ENCODE results near the gene THBS2. TPM values are rescaled to one million over a fixed set of nuclear protein-coding genes. Genes with fewer than 3 reads are reported as not detected.

The THBS2 gene
- polyA plus RNA-seq, 4 donors: 0.45 to 7.9 (median 2.8) TPM

GRCh38 chr6:169167581-169168301 lies 85.9 kb downstream of the THBS2 start:
- FAIRE-seq (no peak), DNase-seq (no peak)
- no peaks in the 10 kb centered on the region for H3K27me3 ChIP-seq (ENCODE audit: control insufficient read depth in 3 of 3, insufficient read depth in 3 of 3, low read length in 3 of 3)
- H3K9me3 ChIP-seq (ENCODE audit: control insufficient read depth in 2 of 2, insufficient read depth in 1 of 2, low read depth in 1 of 2, low read length in 1 of 2): peaks cover 0 to 4% of the 10 kb centered on the region in 2 donors
- H3K27ac ChIP-seq (ENCODE audit: low read depth in 1 of 3, low read length in 2 of 3): no peak overlapping the region
- H3K4me1 ChIP-seq (ENCODE audit: control insufficient read depth in 3 of 3, insufficient read depth in 2 of 3, low read depth in 1 of 3, low read length in 2 of 3): no peaks in the 10 kb centered on the region
- no peak overlapping the region for H3K4me3 ChIP-seq (ENCODE audit: low read depth in 1 of 3, low read length in 3 of 3)
- no peaks in the 10 kb centered on the region for H3K36me3 ChIP-seq (ENCODE audit: control insufficient read depth in 3 of 3, insufficient read depth in 2 of 3, low read depth in 1 of 3, low read length in 3 of 3)
- 87 to 91% (median 89%) methylated on average over 36 to 37 of the region's 37 CpGs for WGBS, 3 donors

GRCh38 chr6:169166896-169167580 lies 86.6 kb downstream of the THBS2 start:
- DNase-seq (no peak), FAIRE-seq (no peak)
- Histone ChIP-seq H3K4me1 (ENCODE audit: control insufficient read depth in 3 of 3, insufficient read depth in 2 of 3, low read depth in 1 of 3, low read length in 2 of 3) (no peaks in the 10 kb centered on the region), H3K9me3 (ENCODE audit: control insufficient read depth in 2 of 2, insufficient read depth in 1 of 2, low read depth in 1 of 2, low read length in 1 of 2) (peaks cover 0 to 4% of the 10 kb centered on the region in 2 donors), H3K4me3 (ENCODE audit: low read depth in 1 of 3, low read length in 3 of 3) (no peak overlapping the region), H3K27me3 (ENCODE audit: control insufficient read depth in 3 of 3, insufficient read depth in 3 of 3, low read length in 3 of 3) (no peaks in the 10 kb centered on the region), H3K27ac (ENCODE audit: low read depth in 1 of 3, low read length in 2 of 3) (no peak overlapping the region), H3K36me3 (ENCODE audit: control insufficient read depth in 3 of 3, insufficient read depth in 2 of 3, low read depth in 1 of 3, low read length in 3 of 3) (no peaks in the 10 kb centered on the region)
- 92 to 94% (median 93%) methylated on average over 37 to 40 of the region's 40 CpGs for WGBS, 3 donors

All from small intestine (tissue), 7 donors.